H1 (cell line): ENCODE data around the gene LPCAT3. TPM values are rescaled to one million over a fixed set of nuclear protein-coding genes. Genes with fewer than 3 reads are reported as not detected.

Experiments used
- CTCF ChIA-PET: fragments of 300-600 bp; sonication (Branson Sonifier 250); formaldehyde crosslinking; loops from one replicate; lab custom pipeline; 2021; ENCODE audit not compliant: partially characterized antibody; lab: Charles Lee
- POLR2A ChIA-PET: fragments of 300-600 bp; sonication (Branson Sonifier 250); formaldehyde crosslinking; loops from one replicate; lab custom pipeline; 2021; ENCODE audit warnings: inconsistent platforms; ENCODE audit not compliant: partially characterized antibody; lab: Charles Lee
- DNase-seq, 2 experiments: peaks; one replicate each; pipeline versions ENCODE4 v3.0.0 to v3.0.0-alpha.2; 2010 to 2022; ENCODE audit warnings: low spot score in 2 of 2, low read depth in 1 of 2, mixed read lengths in 1 of 2
- FAIRE-seq: peaks from 2 replicates; lab custom pipeline; 2011; peaks lifted over from hg19 to GRCh38; lab: Jason Lieb, UNC
- H2AFZ ChIP-seq: 2 replicates; pipeline ENCODE4 v1.8.1; 2012; ENCODE audit warnings: low read length, inconsistent platforms
- H2AK5ac ChIP-seq: 2 replicates; pipeline ENCODE4 v1.6.1; 2013; ENCODE audit warnings: low read depth, low read length
- H2BK120ac ChIP-seq: replicated peaks from 2 replicates; pipeline ENCODE3; 2013; ENCODE audit warnings: low read depth, low read length, inconsistent platforms
- H2BK12ac ChIP-seq: 2 replicates; pipeline ENCODE4 v1.6.1; 2013; ENCODE audit warnings: low read depth, low read length
- H2BK15ac ChIP-seq: 2 replicates; pipeline ENCODE4 v1.6.1; 2013; ENCODE audit warnings: low read length
- H2BK20ac ChIP-seq: 2 replicates; pipeline ENCODE4 v1.6.1; 2013; ENCODE audit warnings: low read length
- H2BK5ac ChIP-seq: 2 replicates; pipeline ENCODE4 v1.6.1; 2013; ENCODE audit warnings: low read depth, low read length
- H3K14ac ChIP-seq: 2 replicates; pipeline ENCODE4 v1.6.1; 2013; ENCODE audit warnings: inconsistent platforms; ENCODE audit not compliant: insufficient read length
- H3K18ac ChIP-seq: 2 replicates; pipeline ENCODE4 v1.6.1; 2013; ENCODE audit warnings: low read length; ENCODE audit errors: extremely low read depth
- H3K23ac ChIP-seq: 2 replicates; pipeline ENCODE4 v1.6.1; 2013; ENCODE audit warnings: inconsistent platforms; ENCODE audit not compliant: insufficient read length
- H3K23me2 ChIP-seq: 2 replicates; pipeline ENCODE4 v1.6.1; 2013; ENCODE audit warnings: low read depth, low read length
- H3K27ac ChIP-seq: 2 replicates; pipeline ENCODE4 v1.6.1; 2011; ENCODE audit warnings: low read depth, low read length, inconsistent platforms
- H3K27me3 ChIP-seq, 4 experiments: replicated peaks in 1 of 4; 1 replicate in 1 of 4; 2 replicates in 3 of 4; pipeline versions ENCODE4 v1.6.1 to v1.8.1; 2011 to 2013; ENCODE audit warnings: low read length in 3 of 4, mild to moderate bottlenecking in 3 of 4, inconsistent platforms in 2 of 4, mixed read lengths in 2 of 4, moderate library complexity in 1 of 4; ENCODE audit not compliant: control insufficient read depth in 3 of 4, insufficient read depth in 3 of 4; ENCODE audit errors: extremely low read depth in 1 of 4
- H3K36me3 ChIP-seq, 4 experiments: 2 replicates each; pipeline versions ENCODE4 v1.6.1 to v1.8.1; 2011 to 2013; ENCODE audit warnings: mild to moderate bottlenecking in 4 of 4, low read length in 3 of 4, moderate library complexity in 2 of 4, control low read depth in 1 of 4, inconsistent platforms in 1 of 4; ENCODE audit not compliant: insufficient read depth in 4 of 4, control insufficient read depth in 2 of 4
- H3K4ac ChIP-seq: replicated peaks from 2 replicates; pipeline ENCODE3; 2013; ENCODE audit warnings: low read length, low read depth, mixed read lengths, inconsistent platforms; ENCODE audit not compliant: insufficient read length
- H3K4me1 ChIP-seq, 4 experiments: replicated peaks in 1 of 4; 1 replicate in 1 of 4; 2 replicates in 3 of 4; pipeline versions ENCODE4 v1.6.1 to v1.8.1; 2011 to 2013; ENCODE audit warnings: low read length in 3 of 4, inconsistent platforms in 2 of 4, mixed read lengths in 1 of 4; ENCODE audit not compliant: insufficient read depth in 4 of 4, control insufficient read depth in 3 of 4
- H3K4me2 ChIP-seq, 2 experiments: 2 replicates each; pipeline versions ENCODE4 v1.6.1 to v1.8.1; 2011 to 2013; ENCODE audit warnings: low read depth in 2 of 2, low read length in 2 of 2, control low read depth in 1 of 2, inconsistent platforms in 1 of 2, mild to moderate bottlenecking in 1 of 2; ENCODE audit not compliant: insufficient read depth in 1 of 2
- H3K4me3 ChIP-seq, 4 experiments: fragments of 200-600, 300-600 bp in 1 of 4; sonication (generic), shearing (Covaris generic), sonication (Bioruptor Twin) in 1 of 4; 2 replicates each; pipeline versions ENCODE4 v1.5.1 to v1.8.1; 2011 to 2016; ENCODE audit warnings: low read length in 4 of 4, low read depth in 3 of 4, control low read depth in 2 of 4, inconsistent platforms in 2 of 4, mild to moderate bottlenecking in 2 of 4, mixed read lengths in 1 of 4, moderate library complexity in 1 of 4; ENCODE audit not compliant: insufficient read depth in 2 of 4; ENCODE audit errors: extremely low read depth in 1 of 4
- H3K56ac ChIP-seq: replicated peaks from 2 replicates; pipeline ENCODE3; 2013; ENCODE audit warnings: low read depth, mild to moderate bottlenecking, mixed read lengths, low read length, inconsistent platforms; ENCODE audit not compliant: insufficient read length
- H3K79me1 ChIP-seq: 2 replicates; pipeline ENCODE4 v1.6.1; 2013; ENCODE audit warnings: low read depth, low read length, control low read depth
- H3K79me2 ChIP-seq, 2 experiments: 2 replicates each; pipeline versions ENCODE4 v1.6.1 to v1.8.1; 2012 to 2013; ENCODE audit warnings: low read length in 2 of 2, mild to moderate bottlenecking in 2 of 2, inconsistent platforms in 1 of 2; ENCODE audit not compliant: insufficient read depth in 2 of 2, control insufficient read depth in 1 of 2
- H3K9ac ChIP-seq, 4 experiments: replicated peaks in 1 of 4; 1 replicate in 1 of 4; 2 replicates in 3 of 4; pipeline versions ENCODE4 v1.6.1 to v1.8.1; 2011 to 2013; ENCODE audit warnings: low read depth in 3 of 4, low read length in 3 of 4, control low read depth in 2 of 4, mild to moderate bottlenecking in 2 of 4, moderate library complexity in 2 of 4, inconsistent platforms in 1 of 4; ENCODE audit errors: extremely low read depth in 1 of 4
- H3K9me3 ChIP-seq, 2 experiments: 2 replicates each; pipeline versions ENCODE4 v1.6.1 to v1.8.1; 2012 to 2013; ENCODE audit warnings: mild to moderate bottlenecking in 2 of 2, moderate library complexity in 2 of 2, control low read depth in 1 of 2, inconsistent platforms in 1 of 2, low read depth in 1 of 2, low read length in 1 of 2, mixed read lengths in 1 of 2; ENCODE audit not compliant: insufficient read depth in 2 of 2
- H4K20me1 ChIP-seq, 2 experiments: replicated peaks in 1 of 2; 2 replicates each; pipeline versions ENCODE3 to v1.8.1; 2011 to 2013; ENCODE audit warnings: inconsistent platforms in 2 of 2, low read length in 2 of 2, mild to moderate bottlenecking in 1 of 2; ENCODE audit not compliant: insufficient read depth in 2 of 2, control insufficient read depth in 1 of 2
- H4K5ac ChIP-seq: 2 replicates; pipeline ENCODE4 v1.6.1; 2013; ENCODE audit warnings: low read length, low read depth, mixed read lengths, inconsistent platforms; ENCODE audit not compliant: insufficient read length
- H4K8ac ChIP-seq: 2 replicates; pipeline ENCODE4 v1.8.0; 2013; ENCODE audit warnings: mild to moderate bottlenecking, moderate library complexity, low read length, inconsistent platforms; ENCODE audit not compliant: insufficient read depth; ENCODE audit errors: extremely low read depth
- H4K91ac ChIP-seq: replicated peaks from 2 replicates; pipeline ENCODE3; 2013; ENCODE audit warnings: low read length, mixed read lengths, inconsistent platforms; ENCODE audit not compliant: insufficient read length
- ASH2L ChIP-seq: fragments of 200-600, 300-600 bp; sonication (generic); IDR thresholded peaks from one replicate; pipeline ENCODE4 v1.7.1; 2017; ENCODE audit warnings: low read length
- BRCA1 ChIP-seq: IDR thresholded peaks from 2 replicates; pipeline ENCODE4 v1.6.1; 2012; ENCODE audit warnings: low read depth, low read length, improper control_type of control experiment
- E2F6 ChIP-seq: IDR thresholded peaks from 2 replicates; pipeline ENCODE4 v1.6.1; 2012; ENCODE audit warnings: inconsistent platforms
- NRF1 ChIP-seq: IDR thresholded peaks from 2 replicates; pipeline ENCODE4 v1.6.1; 2011; ENCODE audit warnings: mild to moderate bottlenecking, low read depth, low read length, improper control_type of control experiment
- SP1 ChIP-seq: IDR thresholded peaks from 2 replicates; pipeline ENCODE4 v1.6.1; 2011; ENCODE audit warnings: low read depth, low read length
- TCF12 ChIP-seq: IDR thresholded peaks from 2 replicates; pipeline ENCODE4 v1.6.1; 2011; ENCODE audit warnings: low read depth, mild to moderate bottlenecking, low read length
- WGBS, 2 experiments: shearing (Covaris generic) in 1 of 2; methylation state at CpG; one replicate each; pipeline versions ENCODE4 v1.1.6 to v1.1.7; 2013 to 2015; ENCODE audit warnings: low lambda C conversion rate in 2 of 2, mixed read lengths in 2 of 2, inconsistent platforms in 1 of 2, low coverage in 1 of 2, missing lambda C conversion rate in 1 of 2; ENCODE audit not compliant: insufficient replicate concordance in 2 of 2, insufficient coverage in 1 of 2, insufficient read length in 1 of 2; ENCODE audit errors: extremely low coverage in 1 of 2, missing lambda C conversion rate in 1 of 2; 5-methylcytosine and 5-hydroxymethylcytosine counted together
- polyA plus RNA-seq, 7 experiments: library from polyadenylated mRNA; depleted of rRNA in 3 of 7; stranded (reverse) in 5 of 7; unstranded in 2 of 7; fragments of >200 nt in 5 of 7; fragments of 200-250 nt in 2 of 7; gene quantifications; 1 replicate in 5 of 7; 2 replicates in 1 of 7; 4 replicates in 1 of 7; pipeline versions ENCODE4 v1.2.1 to v1.2.3, GENCODE V29; 2011 to 2013; ENCODE audit warnings: missing spikeins in 2 of 7, mixed read lengths in 2 of 7
- total RNA-seq: library from RNA; stranded (reverse); fragmentation: NEBNext Ultra II Directional; extraction: Animal tissue kit (Norgen Biotek cat#: 25700); gene quantifications from 2 replicates; pipeline ENCODE4 v1.2.1, GENCODE V29; 2021

The LPCAT3 gene
- total and polyA plus RNA-seq, 2 of the 8 experiments (the other 6 are each of a cell fraction or from before 2014, with no cell fraction given), result 55.8 to 70.4 TPM

GRCh38 chr12:6934110-6934509 lies 84.2 kb downstream of the LPCAT3 start:
- Histone ChIP-seq H3K27me3 (no peaks in the 10 kb centered on the region), H3K27ac (no peak overlapping the region), H2AFZ (no peak overlapping the region), H3K23me2 (peaks cover 9% of the 10 kb centered on the region; the same call in 1 of the 2 replicates), H2BK15ac (no peak overlapping the region), H3K4me3 (no peak overlapping the region), H3K23ac (no peak overlapping the region), H4K20me1 (peaks cover 17 to 22% of the 10 kb centered on the region in 2 experiments), H2BK12ac (no peak overlapping the region), H2BK5ac (no peak overlapping the region), H3K14ac (no peak overlapping the region), H3K9ac (no peak overlapping the region), H3K36me3 (peaks cover 8 to 38% (median 24%) of the 10 kb centered on the region in 4 experiments), H2AK5ac (no peak overlapping the region), H3K4ac (no peak overlapping the region), H3K79me2 (peaks cover 19 to 31% of the 10 kb centered on the region in 2 experiments), H3K4me2 (no peak overlapping the region), H4K91ac (no peak overlapping the region), H3K4me1 (peaks cover 0 to 15% (median 8%) of the 10 kb centered on the region in 4 experiments; a peak in 6 of 7 replicates), H3K18ac (no peak overlapping the region), H2BK120ac (no peak overlapping the region), H3K56ac (no peak overlapping the region), H3K9me3 (no peaks in the 10 kb centered on the region), H3K79me1 (peaks cover 17% of the 10 kb centered on the region), H2BK20ac (no peak overlapping the region), H4K5ac (no peak overlapping the region), H4K8ac (no peak overlapping the region)
- CTCF ChIA-PET, result interaction anchor here (0.6 to 20.2 kb wide), 8 partner anchors 8 to 210 kb away, joined by 3 to 253 read pairs (median 4); partner anchors contain the start of genes ATN1, SPSB2 and TPI1
- POLR2A ChIA-PET, result interaction anchor here (1.1 to 44.0 kb wide), 7 partner anchors 8 to 139 kb away, joined by 3 to 1596 read pairs (median 442); partner anchors contain the start of genes ATN1, C12orf57, EMG1 and ENO2
- FAIRE-seq, result no peak
- TF ChIP-seq NRF1, result no peak
- no peak for TF ChIP-seq BRCA1
- no peak for TF ChIP-seq SP1
- no peak for TF ChIP-seq ASH2L
- TF ChIP-seq E2F6, result no peak
- TF ChIP-seq TCF12, result no peak
- no peak for DNase-seq
- WGBS, 2 experiments, result 94% methylated on average over 7 of the region's 8 CpGs; no CpG with 5 or more reads in 1 of the 2 experiments
